ENCODE results near the gene OPN1MW. TPM values are rescaled to one million over a fixed set of nuclear protein-coding genes. Genes with fewer than 3 reads are reported as not detected.
"Not testable (repeated sequence)": the region's sequence is repeated elsewhere in the genome, so short reads cannot be mapped to it uniquely, and the experiment has no call there.

Gene OPN1MW
- total and polyA plus RNA-seq, 2 of the 4 experiments (the other 2 are of a cell fraction), result not detected

GRCh38 chrX:154226706-154227105, 44.3 kb downstream of the OPN1MW start:
- H2BK120ac ChIP-seq (ENCODE audit: low read depth, low read length); H3K23ac ChIP-seq (ENCODE audit: low read depth, low read length); H2BK5ac ChIP-seq (ENCODE audit: low read depth, low read length, poor library complexity, severe bottlenecking); H2BK15ac ChIP-seq (ENCODE audit: low read depth, low read length); BruUV-seq (replicated peaks); H3K27me3 ChIP-seq (ENCODE audit: control insufficient read depth, insufficient read depth, low read length); H4K91ac ChIP-seq (ENCODE audit: insufficient read depth, low read depth, low read length); H3K9me3 ChIP-seq (ENCODE audit: control insufficient read depth, insufficient read depth, low read length); H3K4me3 ChIP-seq (ENCODE audit: insufficient read depth, low read depth, low read length); dilution Hi-C loops (cut with HindIII; ENCODE audit: low sequenced_read_pairs, unreplicated experiment); H2AK9ac ChIP-seq (replicated peaks; ENCODE audit: low read depth, low read length, poor library complexity); H3K27ac ChIP-seq (ENCODE audit: insufficient read depth, low read length); in situ Hi-C loops (cut with MboI; ENCODE audit: low sequenced_read_pairs); H3K79me1 ChIP-seq (ENCODE audit: low read depth in 1 of 2, low read length in 2 of 2); H3K14ac ChIP-seq (replicated peaks; ENCODE audit: low read depth, low read length); H2AFZ ChIP-seq (replicated peaks; ENCODE audit: low read length, poor library complexity); H3K4ac ChIP-seq (ENCODE audit: low read depth, low read length); H3K9me1 ChIP-seq (ENCODE audit: insufficient read depth, low read length); H4K8ac ChIP-seq (ENCODE audit: low read depth in 2 of 2, low read length in 2 of 2); H3K4me1 ChIP-seq (ENCODE audit: control insufficient read depth, insufficient read depth, low read length); H3K4me2 ChIP-seq (ENCODE audit: low read depth, low read length); H3K18ac ChIP-seq (ENCODE audit: low read depth, low read length); intact Hi-C loops (cut with micrococcal nuclease); H4K20me1 ChIP-seq (ENCODE audit: insufficient read depth, low read length); CTCF ChIA-PET; H4K5ac ChIP-seq (ENCODE audit: low read depth, low read length); H2AK5ac ChIP-seq (ENCODE audit: low read depth, low read length); DNase-seq; H3K36me3 ChIP-seq (ENCODE audit: control insufficient read depth, insufficient read depth, low read length); H2BK20ac ChIP-seq (ENCODE audit: low read depth, low read length); H3K56ac ChIP-seq (ENCODE audit: extremely low read depth, insufficient read depth, low read length); ATAC-seq (ENCODE audit: low read depth); H3K9ac ChIP-seq (ENCODE audit: low read depth, low read length); POLR2A ChIA-PET (ENCODE audit: unreplicated experiment): not testable (repeated sequence)
- WGBS, 2 experiments (ENCODE audit: extremely low coverage in 2 of 2, insufficient read length in 1 of 2), result no CpG with 5 or more reads among the region's 9 CpGs

GRCh38 chrX:154231443-154231842, 49.0 kb downstream of the OPN1MW start:
- H2AK9ac ChIP-seq (replicated peaks; ENCODE audit: low read depth, low read length, poor library complexity); H3K4me1 ChIP-seq (ENCODE audit: control insufficient read depth, insufficient read depth, low read length); intact Hi-C loops (cut with micrococcal nuclease); H3K4ac ChIP-seq (ENCODE audit: low read depth, low read length); dilution Hi-C loops (cut with HindIII; ENCODE audit: low sequenced_read_pairs, unreplicated experiment); H3K79me1 ChIP-seq (ENCODE audit: low read depth in 1 of 2, low read length in 2 of 2); H3K18ac ChIP-seq (ENCODE audit: low read depth, low read length); H4K20me1 ChIP-seq (ENCODE audit: insufficient read depth, low read length); BruUV-seq (replicated peaks); H3K9me3 ChIP-seq (ENCODE audit: control insufficient read depth, insufficient read depth, low read length); ATAC-seq (ENCODE audit: low read depth); in situ Hi-C loops (cut with MboI; ENCODE audit: low sequenced_read_pairs); H2BK20ac ChIP-seq (ENCODE audit: low read depth, low read length); H3K4me2 ChIP-seq (ENCODE audit: low read depth, low read length); CTCF ChIA-PET; H2AFZ ChIP-seq (replicated peaks; ENCODE audit: low read length, poor library complexity); H2BK5ac ChIP-seq (ENCODE audit: low read depth, low read length, poor library complexity, severe bottlenecking); POLR2A ChIA-PET (ENCODE audit: unreplicated experiment); H3K27me3 ChIP-seq (ENCODE audit: control insufficient read depth, insufficient read depth, low read length); H2BK120ac ChIP-seq (ENCODE audit: low read depth, low read length); H3K14ac ChIP-seq (replicated peaks; ENCODE audit: low read depth, low read length); H4K91ac ChIP-seq (ENCODE audit: insufficient read depth, low read depth, low read length); H3K23ac ChIP-seq (ENCODE audit: low read depth, low read length); H3K56ac ChIP-seq (ENCODE audit: extremely low read depth, insufficient read depth, low read length); DNase-seq; H3K9ac ChIP-seq (ENCODE audit: low read depth, low read length); H3K36me3 ChIP-seq (ENCODE audit: control insufficient read depth, insufficient read depth, low read length); H4K5ac ChIP-seq (ENCODE audit: low read depth, low read length); H3K27ac ChIP-seq (ENCODE audit: insufficient read depth, low read length); H2BK15ac ChIP-seq (ENCODE audit: low read depth, low read length); H4K8ac ChIP-seq (ENCODE audit: low read depth in 2 of 2, low read length in 2 of 2); H3K4me3 ChIP-seq (ENCODE audit: insufficient read depth, low read depth, low read length); H2AK5ac ChIP-seq (ENCODE audit: low read depth, low read length); H3K9me1 ChIP-seq (ENCODE audit: insufficient read depth, low read length): not testable (repeated sequence)
- whole genome bisulfite sequencing, 2 experiments (ENCODE audit: extremely low coverage in 2 of 2, insufficient read length in 1 of 2), result no CpG with 5 or more reads among the region's 3 CpGs

Data from IMR-90 (cell line).